Activated CD8-positive, alpha-beta memory T cell treated with anti-CD3 and anti-CD28 coated beads for 1 hour (primary cell): ENCODE measurements around the gene CD59.
"Not testable (repeated sequence)": the region's sequence is repeated elsewhere in the genome, so short reads cannot be mapped to it uniquely, and the experiment has no call there.

Experiments
- DNase-seq, 2 donors: peaks; one replicate each; pipeline ENCODE4 v3.0.0-alpha.2; 2020; ENCODE audit warnings: low read depth in 1 of 2; ENCODE audit errors: extremely low read depth in 1 of 2

CD59 gene

DNA sequence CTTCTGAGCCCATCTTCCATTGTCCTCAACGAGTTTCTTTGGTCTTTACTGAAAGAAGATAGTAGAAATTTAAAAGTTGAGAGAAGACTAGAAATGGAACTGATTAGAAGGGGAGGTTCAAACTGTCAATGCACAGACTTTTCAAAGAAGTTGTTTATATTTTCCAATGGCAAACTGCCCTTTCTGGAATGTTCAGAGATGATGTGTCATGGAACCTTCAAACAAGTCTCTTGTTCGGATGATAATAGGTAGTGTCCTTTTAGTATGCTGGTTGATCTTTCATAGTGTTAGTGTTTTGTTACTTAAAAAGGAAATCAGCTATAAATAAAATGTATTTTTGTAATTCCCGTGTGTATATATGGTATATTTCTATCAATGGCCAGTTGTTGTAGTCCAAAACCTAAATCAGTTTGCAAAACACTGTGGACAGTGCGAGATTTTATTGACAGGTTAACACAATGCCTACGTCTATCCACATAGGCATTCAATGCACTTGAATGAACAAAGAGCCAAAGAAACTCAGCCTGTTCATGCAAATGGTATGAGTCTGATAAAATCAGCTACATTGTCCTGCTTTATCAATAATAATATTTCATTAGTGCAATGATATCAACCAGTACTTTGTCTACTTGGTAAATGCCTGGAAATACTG lies 66.5 kb downstream of the CD59 start:
- no peak for DNase-seq

DNA sequence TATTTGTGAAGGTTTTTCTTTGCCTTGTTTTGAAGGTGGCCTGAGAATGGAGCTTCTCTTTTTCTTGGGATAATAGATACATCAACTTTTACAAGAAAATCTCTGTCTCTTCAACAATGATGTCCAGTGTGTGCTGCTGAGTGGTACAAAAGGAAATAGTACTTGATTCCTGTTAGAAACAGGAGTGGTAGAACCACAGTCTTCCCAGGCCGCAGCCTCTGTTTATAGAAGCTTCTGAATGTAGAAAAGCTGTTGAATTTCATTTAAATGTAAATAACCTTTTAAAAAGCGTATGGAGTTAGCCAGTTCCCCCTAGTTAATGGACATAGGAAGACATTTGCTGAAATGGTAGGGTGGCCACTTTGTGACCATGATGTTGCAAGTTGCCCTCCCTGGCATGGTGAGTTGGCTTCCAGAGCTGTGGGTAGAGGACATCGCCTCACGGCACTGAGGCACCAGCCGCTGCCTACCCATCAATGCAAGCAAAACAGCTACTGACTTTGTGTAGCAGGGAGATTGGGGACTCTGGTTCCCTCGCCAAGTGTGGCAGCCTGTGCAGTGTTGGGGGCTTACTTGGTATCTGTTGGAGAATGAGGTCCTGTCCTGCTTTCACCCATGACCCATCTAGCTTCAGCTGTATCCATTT lies 67.1 kb downstream of the CD59 start:
- no peak for DNase-seq

DNA sequence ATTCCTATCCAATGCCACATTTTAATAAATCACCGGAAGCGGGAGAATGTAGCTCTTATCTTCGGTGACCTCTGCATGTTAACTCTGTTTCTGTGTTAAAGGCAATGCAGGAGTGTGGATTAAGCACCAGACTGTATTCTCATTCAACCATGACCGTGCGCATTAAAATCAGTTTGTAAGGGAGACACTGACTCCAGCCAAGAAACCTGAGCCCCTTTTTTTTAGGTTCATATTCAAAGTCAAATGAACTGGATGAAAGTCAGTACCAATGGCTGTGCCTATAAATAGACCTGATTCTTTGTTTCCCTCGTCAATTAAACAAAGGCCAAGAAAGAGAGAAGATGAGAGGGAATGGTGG lies 67.8 kb downstream of the CD59 start:
- DNase-seq: no peak

DNA sequence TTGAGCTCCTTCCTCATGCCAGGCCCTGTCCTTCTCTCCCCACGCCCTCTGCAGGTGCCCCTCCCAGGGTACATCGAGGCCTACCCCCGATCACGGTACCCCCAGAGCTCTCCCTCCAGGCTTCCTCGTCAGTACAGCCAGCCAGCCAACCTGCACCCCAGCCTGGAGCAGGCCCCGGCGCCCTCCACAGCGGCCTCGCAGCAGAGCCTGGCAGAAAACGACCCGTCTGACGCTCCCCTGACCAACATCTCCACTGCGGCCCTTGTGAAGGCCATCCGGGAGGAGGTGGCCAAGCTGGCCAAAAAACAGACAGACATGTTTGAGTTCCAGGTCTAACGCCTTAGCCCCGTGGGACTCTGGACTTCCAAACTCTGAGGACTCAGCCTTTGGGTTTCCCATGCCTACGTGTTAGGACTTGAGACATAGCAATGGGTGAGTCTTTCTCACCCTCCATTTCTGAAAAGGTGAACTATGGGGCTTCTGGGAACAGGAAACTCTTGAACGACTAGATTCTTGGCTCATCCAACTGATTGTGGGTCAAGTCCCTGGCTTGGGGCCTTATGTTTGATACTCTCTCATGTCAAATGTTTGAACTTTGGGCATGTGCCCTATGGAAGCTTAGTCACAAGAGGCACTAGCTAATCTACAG lies 68.3 kb downstream of the CD59 start:
- DNase-seq: no peak

DNA sequence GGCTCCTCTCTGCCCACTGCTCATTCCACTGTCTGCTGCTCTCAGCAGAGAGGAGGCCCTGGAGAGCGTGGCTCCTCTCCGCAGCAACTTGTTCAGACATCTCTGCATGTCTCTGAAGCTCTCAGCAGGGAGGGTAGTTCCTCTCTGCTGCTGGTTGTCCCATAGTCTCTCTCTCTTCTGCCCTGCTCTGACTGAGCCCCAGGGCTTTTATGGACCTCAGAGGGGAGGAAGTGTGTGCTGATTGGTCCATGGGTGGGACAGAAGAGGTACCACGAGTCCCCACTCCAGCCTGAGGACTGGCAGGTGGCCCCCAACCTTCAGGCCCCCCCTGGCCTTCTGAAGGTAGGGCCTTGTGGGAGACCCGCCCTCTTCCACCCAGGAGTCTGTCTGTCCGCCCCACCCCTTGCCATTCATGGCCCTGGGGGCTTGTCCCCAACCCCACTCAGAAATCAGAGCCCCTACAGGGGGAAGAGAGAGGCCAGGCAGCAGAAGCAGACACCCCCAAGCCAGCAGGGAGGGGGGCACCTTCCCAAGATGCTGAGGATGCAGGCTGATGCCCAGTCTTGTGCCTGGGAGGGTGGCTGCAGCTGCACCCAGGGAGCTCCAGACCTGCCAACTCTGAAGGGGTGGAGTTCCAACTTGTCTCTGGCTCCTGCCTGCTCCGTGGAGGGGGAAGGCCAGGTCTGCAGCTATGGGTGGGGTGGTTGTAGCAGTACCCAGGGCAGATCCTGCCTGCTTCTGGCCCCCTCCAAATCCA lies 70.7 kb downstream of the CD59 start:
- DNase-seq: no peak

DNA sequence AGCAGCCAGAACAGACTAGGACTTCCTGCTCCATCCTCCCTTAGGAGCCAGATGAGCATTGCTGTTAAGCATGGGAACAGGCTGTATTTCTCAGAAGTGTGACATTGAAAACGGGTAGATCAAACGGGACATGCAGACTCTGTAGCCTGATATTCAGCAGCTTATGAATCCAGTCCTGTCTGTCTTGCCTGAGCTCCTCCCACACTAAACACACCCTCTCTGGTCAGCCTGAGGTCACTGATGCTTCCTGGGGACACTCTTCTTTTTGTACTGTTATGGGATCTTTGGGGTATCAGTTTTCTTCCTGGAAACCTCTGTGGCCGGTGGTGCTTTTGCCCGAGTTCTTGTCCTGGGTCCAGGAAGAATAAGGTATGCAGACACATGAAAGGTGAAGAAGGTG lies 71.4 kb downstream of the CD59 start:
- no peak for DNase-seq

DNA sequence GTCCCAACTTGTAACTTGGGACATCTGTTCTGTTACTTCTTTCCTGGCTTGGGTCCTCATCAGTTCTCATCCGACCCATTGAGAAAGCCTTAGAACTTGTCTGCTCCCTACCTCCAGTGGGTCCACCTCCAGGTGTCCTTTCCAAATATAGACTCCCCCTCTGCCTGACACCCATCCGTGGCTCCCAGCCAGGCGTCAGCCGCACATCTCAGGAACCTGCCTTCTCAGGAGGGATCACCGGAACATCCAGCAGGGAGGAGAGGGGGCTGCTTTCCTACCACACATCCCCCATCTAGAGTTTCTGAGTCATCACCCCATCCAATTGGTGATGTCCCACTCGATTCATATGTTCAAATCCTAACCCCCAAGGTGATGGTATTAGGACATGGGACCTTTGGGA lies 72.1 kb downstream of the CD59 start:
- DNase-seq: no peak

DNA sequence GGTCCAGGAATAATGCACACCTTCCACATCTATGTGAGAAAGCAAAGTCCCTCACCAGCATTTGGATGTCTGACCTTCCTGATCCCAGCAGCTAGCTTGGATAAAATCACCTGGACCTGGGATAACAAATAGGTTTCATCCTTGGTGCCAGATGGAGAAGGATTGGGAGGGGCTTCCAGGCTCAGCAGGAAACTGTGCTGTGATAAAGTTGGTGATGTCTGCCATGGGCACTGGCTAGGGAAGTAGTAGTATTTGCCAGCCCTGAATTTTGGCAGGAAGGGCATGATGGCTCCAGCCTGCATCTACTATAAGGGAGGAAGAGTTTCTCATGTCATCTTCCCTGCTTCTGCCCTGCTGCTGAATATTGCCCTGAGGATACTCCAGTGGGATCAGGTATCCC lies 73.1 kb downstream of the CD59 start:
- no peak for DNase-seq

DNA sequence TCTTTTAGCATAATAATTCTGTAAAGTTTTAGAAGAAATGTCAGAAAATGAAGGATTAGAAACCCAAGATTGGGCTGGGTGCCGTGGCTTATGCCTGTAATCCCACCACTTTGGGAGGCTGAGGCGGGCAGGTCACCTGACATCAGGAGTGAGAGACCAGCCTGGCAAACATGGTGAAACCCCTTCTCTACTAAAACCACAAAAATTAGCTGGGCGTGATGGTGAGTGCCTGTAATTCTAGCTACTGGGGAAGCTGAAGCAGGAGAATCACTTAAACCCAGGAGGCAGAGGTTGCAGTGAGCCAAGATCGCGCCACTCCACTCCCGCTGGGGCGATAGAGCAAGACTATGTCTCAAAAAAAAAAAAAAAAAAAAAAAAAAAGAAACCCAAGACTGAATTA lies 74.7 kb downstream of the CD59 start:
- not testable (repeated sequence) for DNase-seq

DNA sequence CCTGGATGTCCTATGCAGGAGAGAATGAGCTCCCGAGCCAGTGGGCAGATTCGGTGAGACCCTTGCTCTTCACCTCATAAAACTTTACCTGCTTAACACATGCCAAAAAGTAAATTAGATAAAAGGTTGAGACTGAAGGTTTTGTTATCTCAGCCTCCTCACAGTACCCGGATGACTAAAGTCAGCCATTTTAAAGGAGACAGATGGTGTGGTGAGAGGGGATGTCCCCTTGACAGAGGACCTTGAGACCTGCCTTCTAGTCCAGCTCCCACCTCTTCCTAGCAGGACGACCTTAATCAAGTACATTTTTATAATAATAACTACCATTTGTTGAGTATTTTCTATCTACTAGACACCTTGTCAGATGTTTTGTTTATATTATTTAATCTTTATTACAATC lies 75.3 kb downstream of the CD59 start:
- DNase-seq: no peak

DNA sequence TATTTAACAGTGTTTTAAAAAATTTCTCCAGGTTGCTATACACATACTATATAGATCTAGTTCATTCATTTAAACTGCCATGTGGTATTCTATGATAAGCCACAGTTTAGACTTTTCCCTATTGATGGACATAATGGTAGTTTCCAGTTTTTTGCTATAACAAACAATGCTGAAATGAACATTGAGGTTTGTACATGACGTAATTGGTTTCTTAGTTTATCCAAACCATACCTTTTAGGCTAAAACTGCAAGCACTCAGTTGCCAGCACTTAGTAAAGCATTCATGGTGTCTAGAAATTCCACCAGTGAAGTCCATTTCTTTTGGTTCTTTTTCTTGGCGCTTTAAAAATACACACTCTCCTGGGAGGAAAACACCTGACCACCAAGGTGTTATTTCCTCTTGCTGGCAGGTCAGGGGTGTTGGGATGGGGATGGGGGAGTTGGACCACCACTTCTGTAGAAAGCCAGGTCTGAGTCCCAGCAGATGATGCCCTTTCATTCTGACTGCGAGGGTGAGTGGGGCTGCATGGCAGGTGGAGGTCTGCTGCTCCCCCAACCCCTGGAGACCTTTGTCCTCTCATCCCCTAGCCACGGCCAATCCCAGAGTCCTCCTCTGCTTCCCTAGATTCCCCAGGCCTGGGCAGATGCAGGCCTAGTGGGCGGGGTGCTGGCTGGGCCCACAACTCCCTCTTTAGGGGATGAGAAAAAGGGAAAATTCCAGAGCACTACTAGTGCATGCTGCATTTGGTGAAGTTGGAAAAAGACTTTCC lies 76.7 kb downstream of the CD59 start:
- DNase-seq: no peak

DNA sequence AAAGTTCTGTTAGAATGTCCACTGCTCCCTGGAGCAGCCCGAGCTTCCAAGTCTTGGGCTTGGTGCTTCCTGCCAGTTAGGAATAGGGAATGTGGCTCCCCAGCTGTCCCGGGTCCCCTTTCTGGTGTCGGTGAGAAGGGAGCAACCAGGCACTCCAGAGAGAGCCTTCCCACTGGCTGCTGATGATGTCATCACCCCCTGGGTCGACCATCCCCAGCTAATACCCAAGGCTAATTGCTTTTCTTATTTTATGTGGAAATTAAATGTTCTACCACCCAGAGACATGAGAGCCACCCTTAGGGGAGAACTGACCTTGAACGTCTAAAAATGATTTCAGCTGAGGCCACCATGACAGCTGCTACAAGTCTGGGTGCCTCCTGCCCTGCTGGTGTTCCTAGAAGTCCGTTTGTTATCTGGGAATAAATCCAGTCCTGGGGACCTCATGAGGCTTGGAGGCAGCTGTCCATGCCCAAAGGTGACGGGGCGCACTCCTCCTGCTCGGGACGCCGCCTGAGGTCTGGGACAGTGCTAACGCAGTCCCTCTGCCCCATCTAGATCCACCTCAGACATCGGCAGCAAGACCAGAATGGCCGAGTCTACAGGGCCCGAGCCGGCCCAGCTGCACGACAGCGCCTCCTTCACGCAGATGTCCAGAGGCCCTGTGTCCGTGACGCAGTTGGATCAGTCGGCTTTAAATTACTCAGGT lies 77.9 kb downstream of the CD59 start:
- DNase-seq: no peak

DNA sequence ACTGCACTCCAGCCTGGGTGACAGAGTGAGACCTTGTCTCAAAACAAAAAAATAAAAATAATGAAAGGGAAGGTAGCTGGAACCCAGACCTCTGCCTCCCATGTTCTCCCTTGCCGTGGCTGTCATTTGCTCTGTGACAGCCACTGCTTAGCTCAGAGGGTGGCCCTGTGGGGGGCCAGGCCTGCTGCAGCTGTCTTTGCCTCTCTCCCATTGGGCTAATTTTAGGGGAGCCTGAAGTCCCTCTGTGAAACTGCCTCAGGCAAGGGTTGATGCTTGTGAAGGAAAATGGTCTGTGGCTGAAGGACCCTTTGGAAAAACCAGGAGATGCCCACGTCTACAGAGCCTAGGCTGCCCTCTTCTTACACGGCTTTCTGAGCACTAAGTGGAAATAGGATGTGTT lies 78.5 kb downstream of the CD59 start:
- no peak for DNase-seq

DNA sequence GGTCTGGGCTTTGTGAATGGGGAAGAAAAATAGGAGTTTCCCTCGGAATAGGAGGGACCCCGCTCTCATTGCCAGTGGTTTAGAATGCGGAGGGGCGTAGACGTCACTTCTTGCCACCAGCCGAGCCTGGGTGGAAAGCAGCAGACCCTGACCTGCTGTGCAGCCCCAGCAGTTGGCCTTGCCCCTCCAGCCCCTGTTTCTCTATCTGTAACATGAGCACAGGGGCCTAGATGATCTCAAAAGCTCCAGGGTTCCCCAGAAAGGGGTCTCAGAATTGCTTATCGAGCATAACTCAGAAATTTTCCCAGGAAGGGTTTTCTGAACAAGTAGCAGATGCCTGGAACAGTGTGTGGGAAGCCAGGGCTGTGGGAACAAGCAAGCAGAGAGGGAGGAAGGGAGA lies 79.5 kb downstream of the CD59 start:
- no peak for DNase-seq

DNA sequence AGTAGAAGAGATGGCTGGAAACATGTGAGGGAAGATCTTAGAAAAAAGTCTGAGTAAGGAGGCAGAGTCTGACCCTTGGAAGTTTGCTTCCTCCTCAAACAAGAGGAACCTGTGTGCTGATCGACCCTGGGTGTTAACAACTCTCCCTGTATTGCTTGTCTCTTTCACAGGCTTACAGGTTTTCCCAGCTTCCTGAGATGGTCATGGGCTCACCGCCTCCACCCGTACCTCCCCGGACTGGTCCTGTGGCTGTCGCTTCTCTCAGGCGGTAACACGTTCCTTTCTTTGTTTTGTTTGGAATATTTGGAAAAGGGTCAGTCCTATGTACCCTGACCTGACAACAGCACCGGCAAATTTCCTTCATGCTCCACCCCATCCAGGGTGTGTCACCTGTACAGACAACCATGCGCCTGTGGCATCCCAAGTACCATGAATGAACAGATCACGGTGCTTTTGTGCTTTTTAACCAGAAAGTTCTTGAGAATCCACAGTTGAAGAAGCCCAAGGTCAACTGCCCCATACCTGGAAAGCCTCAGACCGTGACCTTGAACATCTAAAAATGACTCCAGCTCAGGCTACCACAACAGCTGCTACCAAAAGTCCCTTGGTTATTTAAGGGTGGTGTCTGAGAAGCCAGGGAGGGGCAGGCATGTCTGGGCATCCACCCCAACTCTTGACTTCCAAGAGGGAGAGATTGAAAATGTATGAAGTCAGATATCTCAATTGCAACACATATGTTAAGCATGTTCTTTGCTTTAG lies 80.2 kb downstream of the CD59 start:
- DNase-seq: no peak

DNA sequence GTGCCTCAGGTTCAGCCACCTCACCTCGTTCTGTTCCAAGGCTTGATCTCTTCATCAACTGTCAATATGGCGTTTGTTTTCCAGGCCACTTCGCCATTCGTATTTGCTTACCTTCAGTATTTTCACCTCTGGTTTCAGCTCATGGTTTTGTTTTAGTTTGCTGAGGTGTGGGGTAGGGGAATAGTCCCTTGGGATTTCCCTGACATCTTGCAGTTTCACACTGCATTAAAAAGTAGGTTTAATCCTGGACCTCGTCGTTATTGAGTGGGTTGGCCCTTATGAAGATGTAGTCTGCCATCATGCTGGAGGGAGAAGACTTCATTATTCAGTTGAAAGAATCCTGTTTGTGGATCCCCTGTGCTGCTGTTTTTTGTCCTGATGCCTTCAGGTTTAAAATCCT lies 81.6 kb downstream of the CD59 start:
- DNase-seq: no peak
